ES-I3 (cell line): ENCODE results near the gene SSH3.

Source experiments
- H3K36me3 ChIP-seq: 2 replicates; pipeline ENCODE4 v1.6.1; 2013; ENCODE audit warnings: mild to moderate bottlenecking, low read length, control low read depth, moderate library complexity; ENCODE audit not compliant: insufficient read depth
- H3K4me1 ChIP-seq: 2 replicates; pipeline ENCODE4 v1.6.1; 2013; ENCODE audit warnings: mild to moderate bottlenecking, control low read depth, low read length; ENCODE audit not compliant: insufficient read depth
- H3K9ac ChIP-seq: 2 replicates; pipeline ENCODE4 v1.6.1; 2013; ENCODE audit warnings: low read depth, mild to moderate bottlenecking, low read length, moderate library complexity
- H3K9me3 ChIP-seq: 2 replicates; pipeline ENCODE4 v1.6.1; 2013; ENCODE audit warnings: mild to moderate bottlenecking, low read length, moderate library complexity; ENCODE audit not compliant: control insufficient read depth, insufficient read depth

SSH3 gene

DNA sequence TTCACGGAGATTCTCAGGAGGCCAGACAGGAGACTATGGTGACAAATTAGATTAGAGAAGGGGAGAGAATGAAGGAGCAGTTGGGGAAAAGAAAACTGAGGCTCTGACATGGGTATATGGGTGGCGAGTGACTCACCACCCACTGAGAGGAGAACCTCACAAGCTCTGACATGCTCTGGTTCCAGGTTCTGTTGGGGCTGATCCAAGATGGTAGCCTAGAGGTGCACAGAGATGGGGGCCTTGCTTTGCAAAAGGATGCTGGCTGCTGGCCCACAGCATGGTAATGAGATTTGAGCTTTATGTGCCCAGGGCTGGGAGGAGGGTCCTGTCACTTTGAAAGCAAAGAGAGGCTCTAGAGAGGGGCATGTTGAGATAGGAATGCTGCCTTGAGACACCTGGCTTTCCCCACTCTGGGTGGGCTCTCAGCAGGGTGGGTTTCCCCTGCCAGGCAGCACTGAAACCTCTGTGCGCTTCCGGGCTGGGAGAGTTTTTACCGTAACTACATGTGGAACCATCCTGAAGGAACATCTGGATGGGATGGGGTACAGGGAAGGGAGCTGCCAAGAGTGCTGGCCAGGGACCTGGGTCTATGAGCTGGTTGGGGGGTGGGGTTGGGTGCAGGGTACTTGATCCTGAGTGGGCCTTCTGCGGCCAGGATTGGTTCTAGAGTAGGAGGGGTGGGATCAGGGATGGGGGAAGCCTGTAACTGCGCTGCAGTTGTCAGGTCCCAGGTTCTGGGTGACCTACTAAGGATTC lies 38.3 kb upstream of the SSH3 start:
- Histone ChIP-seq H3K9ac (no peak overlapping the region), H3K4me1 (peaks cover 6% of the 10 kb centered on the region), H3K9me3 (no peaks in the 10 kb centered on the region), H3K36me3 (no peaks in the 10 kb centered on the region)

DNA sequence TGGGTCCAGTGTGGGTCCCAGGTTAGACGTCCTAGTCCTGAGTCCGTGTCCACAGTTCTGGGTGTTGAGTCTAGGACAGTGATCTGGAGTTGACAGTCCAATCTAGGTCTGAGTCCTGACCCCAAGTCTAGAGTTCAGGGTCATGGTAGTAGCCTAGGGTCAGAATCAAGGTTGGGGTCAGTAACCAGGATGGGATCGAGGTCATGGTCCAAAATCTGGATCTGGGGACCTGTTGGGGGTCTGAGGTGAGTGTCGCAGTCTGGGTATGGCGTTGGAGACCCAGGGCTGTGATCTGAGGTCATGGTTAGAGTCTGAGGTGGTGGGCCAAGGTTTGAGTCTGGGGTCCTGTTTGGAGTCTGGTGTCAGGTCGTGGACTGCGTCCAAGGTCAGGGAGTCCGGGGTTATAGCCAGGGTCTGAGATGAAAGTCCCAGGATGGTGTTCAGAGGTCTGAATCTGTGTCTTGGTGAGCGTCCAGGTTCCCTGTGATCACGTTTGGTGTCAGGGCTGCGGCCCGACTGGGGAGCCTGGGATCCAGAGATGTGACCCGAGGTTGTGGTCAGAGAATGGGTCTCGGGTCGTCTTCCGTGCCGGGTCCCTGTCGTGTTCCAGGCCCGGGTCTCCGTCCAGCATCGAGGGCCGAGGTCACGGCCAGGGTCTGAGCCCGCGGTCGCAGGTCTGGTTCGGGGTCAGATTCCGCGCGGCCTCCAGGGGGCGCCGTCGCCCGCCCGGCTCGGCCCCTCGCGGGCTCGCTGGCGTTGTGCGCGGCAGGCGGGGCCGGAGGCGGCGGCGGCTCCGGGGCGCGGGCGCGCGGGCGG lies 37.5 kb upstream of the SSH3 start:
- Histone ChIP-seq H3K9ac (peak overlapping the region; percentile 21; the same call in 1 of the 2 replicates), H3K9me3 (no peaks in the 10 kb centered on the region), H3K36me3 (no peaks in the 10 kb centered on the region), H3K4me1 (peaks cover 10% of the 10 kb centered on the region)

DNA sequence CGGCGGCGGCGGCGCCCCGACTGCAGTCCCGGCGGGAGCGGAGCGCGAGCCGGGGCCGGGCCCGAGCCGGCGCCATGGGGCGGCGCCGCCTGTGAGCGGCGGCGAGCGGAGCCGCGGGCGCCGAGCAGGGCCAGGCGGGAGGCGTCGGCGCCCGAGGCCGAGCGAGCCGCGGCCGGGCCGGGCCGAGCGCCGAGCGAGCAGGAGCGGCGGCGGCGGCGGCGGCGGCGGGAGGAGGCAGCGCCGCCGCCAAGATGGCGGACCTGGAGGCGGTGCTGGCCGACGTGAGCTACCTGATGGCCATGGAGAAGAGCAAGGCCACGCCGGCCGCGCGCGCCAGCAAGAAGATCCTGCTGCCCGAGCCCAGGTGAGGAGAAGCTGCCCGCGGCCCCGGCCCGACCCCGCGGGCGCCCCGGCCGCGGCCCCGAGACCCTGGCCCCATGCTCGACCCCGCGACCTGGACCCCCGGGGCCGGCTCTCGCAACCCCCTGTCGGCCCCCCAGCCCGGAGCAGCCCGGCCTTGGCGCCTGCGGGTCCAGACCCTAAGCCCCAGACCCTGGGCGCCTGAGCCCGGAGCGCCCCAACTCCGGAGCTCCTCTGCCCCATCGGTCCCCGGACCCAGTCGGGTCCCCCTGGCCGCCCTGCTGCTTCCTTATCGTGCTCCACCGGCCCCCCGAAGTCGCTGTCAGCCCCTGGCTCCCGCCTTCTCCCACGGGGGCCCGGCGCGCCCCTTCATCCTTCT lies 36.7 kb upstream of the SSH3 start, which contains the start of gene GRK2:
GRK2 (plus strand) TSS at position 25 of the 739 bp plus-strand sequence; CDS start at position 252, 227 bp downstream.
- Histone ChIP-seq H3K4me1 (peaks cover 17% of the 10 kb centered on the region), H3K9me3 (no peaks in the 10 kb centered on the region), H3K9ac (peak within 1 kb of the TSS; percentile 52), H3K36me3 (no peaks in the 10 kb centered on the region)

DNA sequence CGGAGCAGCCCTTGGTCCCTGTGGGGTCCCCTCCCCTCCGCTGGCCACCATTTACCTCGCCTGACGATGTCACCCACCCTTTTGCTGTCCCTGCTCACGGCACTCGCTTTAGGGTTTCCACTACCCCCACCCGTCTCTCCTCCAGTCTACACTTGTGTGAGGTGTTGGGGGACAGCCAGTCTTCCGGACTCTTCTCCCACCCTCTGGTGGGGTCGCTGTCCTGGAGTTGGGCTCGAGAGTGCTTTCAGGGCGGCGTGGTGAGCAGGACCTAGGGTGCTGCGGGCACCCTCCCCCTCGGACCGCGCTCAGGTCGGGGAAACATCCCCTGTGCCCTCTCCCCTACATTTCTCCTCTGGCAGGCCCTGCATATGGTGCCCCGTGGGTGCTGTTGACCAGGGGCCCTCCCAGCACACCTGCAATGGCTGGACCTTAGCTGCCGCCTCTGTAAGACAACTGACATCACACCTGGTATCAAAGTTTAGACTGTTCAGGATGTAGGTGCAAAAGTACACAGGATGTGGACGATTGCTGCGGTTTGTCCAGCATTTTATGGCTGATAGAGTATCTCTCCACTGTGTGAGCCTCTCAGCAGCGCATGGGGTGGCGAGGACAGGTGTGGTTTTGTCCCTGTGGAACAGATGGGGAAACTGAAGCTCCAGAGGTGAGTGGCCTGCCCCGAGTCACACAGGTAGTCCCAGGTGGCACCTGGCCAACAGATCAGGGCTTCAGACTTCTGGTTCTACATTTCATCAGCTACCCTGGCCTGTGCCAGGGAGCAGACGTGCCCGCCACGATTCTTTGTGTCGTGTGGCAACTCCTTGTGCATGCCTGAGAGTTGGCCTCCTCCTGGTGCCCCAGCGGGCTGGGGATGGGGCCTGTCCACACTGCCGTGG lies 35.9 kb upstream of the SSH3 start:
- H3K4me1 ChIP-seq: peaks cover 17% of the 10 kb centered on the region
- H3K9ac ChIP-seq: peak overlapping the region; percentile 52
- H3K36me3 ChIP-seq: no peaks in the 10 kb centered on the region
- no peaks in the 10 kb centered on the region for H3K9me3 ChIP-seq

DNA sequence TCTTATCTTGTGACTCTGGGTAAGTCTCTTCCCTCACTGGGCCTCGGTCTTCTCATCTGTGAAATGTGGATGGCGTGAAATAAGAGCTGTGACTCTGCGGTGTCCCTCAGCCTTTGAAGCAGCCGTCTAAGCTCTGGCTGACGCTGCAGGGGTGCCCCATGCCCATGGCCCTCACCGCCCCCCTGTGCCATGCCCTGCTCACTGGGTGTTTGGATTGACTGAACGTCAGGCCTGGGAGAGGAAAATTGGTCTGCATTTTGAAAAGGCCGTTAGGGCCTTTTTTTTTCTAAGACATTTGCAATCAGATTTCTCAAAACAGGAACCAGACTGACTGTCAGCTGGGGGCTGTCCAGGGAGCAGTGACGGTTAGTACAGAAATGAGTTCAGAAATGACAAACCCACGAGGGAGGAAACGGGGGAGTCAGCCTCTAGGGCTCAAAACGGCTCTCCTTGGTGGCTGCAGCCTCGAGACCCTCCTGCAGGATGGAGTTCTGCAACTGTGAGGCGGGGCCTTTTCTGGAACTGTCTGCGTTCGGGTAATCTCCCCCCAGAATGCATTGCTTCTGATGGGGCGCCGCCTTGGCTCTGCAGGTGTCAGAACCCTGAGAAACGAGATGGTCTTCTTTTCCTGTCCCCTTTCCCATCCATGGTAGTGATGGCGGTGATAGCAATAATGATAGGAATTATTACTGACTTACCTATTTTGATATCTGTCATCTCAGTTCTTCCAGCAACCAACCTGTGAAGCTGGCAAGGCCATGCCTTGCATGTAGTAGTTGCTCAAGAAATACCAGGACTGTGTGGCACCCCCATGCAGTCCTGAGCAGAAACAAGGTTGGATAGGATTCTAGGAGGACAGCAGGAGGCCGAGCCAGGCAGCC lies 35.0 kb upstream of the SSH3 start:
- Histone ChIP-seq H3K9ac (no peak overlapping the region), H3K36me3 (no peaks in the 10 kb centered on the region), H3K4me1 (peaks cover 17% of the 10 kb centered on the region), H3K9me3 (no peaks in the 10 kb centered on the region)

DNA sequence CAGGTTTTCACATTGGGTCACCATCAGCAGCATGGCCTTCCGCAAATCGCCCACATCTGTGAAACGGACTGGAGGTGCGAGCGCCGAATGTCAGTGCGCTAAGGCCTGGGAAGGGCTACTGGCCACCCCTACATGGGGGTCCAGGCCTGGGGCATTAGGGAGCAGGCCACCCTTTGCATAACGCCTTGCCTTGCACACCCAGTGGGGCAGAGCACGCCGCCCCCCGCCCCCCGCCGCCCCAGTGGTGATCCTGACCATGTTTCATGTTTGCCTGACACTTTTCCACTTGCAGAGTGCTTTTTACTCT lies 34.4 kb upstream of the SSH3 start:
- H3K36me3 ChIP-seq: no peaks in the 10 kb centered on the region
- H3K9ac ChIP-seq: no peak overlapping the region

DNA sequence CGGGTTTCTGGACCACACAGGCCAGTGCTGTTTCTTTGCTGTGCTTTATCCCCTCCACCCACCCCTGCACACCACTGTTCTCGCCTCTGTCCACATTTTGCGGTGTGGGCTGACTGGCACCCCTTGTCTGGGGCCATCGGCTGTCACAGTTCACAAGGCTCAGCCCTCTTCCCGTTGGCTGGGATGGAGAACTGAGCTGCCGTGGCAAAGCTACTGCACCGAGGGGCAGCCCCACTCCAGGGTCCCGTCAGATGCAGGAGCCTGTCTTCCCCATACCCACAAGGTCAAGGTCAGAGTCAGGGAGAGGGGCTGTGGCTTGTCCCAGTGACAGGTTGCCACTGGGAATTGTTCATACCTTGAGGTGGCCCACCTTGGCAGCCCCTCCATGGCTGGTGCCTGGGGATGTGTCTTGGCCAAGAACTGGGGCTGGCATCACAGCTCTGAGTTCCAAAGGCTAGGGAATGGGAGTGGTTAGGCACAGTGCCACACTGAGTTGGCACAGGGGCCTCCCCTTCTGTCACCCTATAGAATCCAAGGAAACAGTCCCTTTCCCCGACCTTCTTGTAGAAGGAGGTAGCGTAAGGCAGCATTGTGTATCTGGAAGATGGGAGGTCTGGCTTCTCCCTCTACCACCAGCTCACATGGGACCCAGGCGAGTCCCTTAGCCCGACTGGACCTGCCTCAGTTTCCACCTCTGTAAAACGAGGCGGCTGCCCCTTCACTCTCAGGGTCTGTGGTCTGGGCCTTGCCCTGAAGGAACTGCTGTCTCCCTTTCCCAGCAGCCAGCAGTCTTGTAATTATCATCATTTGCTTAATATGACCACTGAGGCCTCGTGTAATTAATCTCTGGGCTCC lies 33.7 kb upstream of the SSH3 start:
- Histone ChIP-seq H3K9me3 (no peaks in the 10 kb centered on the region), H3K4me1 (peaks cover 17% of the 10 kb centered on the region), H3K9ac (peak overlapping the region; percentile 17), H3K36me3 (no peaks in the 10 kb centered on the region)

More for the DNA sequence above, 34.4 kb upstream of the SSH3 start:
- Histone ChIP-seq H3K4me1 (peaks cover 17% of the 10 kb centered on the region), H3K9me3 (no peaks in the 10 kb centered on the region)

DNA sequence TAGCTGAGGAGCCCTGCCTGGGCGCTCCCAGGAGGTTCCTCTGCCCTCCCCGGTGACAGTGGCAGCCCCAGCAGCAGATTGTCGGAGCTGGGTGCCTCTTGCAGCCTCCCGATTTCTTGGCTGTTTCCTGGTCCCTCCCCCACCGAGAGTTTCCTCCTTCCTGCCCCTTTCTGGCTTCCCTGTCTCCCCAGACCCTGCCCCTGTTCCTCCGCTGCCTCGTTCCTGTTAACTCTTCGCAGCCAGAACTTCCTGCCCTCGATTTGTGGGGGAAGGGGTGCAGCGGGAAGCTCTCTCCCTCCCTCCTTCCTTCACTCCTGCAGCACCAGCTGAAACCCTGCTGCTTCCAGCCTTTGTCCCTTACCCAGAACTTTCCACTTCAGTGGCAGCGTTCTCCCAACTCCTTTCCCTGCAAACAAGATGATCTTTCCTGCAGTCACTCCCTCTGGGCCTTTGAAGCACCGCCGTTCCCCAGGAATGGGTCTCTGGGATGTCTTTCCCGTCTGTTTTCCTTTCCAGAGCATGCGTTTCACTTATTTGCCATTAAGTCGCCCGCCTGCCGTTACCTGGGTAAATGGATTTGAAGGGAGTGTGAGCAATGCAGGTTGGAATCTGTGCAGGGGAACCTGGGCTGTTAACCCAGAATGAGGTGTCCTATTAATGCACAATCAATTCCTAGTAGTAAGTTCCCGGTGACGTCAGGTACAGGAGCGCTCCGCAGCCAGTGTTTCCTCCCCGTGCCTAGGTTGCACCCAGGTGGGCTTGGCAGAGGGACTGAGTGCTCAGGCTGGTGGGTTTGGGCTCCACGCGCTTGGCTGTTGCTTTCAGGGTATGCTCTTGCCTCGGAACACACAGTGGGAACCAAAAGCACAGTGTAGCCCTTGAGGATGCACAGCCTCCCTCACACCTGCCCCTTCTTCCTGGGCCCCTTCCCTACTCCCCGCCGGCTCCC lies 32.8 kb upstream of the SSH3 start:
- Histone ChIP-seq H3K36me3 (no peaks in the 10 kb centered on the region), H3K4me1 (peaks cover 17% of the 10 kb centered on the region), H3K9ac (peak overlapping the region; percentile 17), H3K9me3 (no peaks in the 10 kb centered on the region)

DNA sequence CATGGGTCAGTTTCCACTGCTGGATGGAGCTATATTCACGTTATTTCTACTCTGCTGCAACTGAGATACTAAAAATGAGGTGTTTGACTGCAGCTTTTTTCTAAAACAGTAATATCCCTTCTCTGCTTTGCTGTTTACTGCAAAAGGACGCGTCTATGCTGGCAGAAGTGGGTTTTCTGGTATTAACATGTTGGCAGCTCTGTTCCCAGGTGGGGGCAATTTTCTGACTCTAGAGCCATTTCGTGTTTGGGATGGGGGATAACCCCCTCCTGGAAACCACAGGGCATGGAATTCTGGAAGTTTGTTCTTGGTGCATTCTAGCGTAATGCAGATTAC lies 32.2 kb upstream of the SSH3 start:
- no peak overlapping the region for H3K9ac ChIP-seq
- no peaks in the 10 kb centered on the region for H3K36me3 ChIP-seq
- no peaks in the 10 kb centered on the region for H3K9me3 ChIP-seq
- H3K4me1 ChIP-seq: peaks cover 19% of the 10 kb centered on the region

DNA sequence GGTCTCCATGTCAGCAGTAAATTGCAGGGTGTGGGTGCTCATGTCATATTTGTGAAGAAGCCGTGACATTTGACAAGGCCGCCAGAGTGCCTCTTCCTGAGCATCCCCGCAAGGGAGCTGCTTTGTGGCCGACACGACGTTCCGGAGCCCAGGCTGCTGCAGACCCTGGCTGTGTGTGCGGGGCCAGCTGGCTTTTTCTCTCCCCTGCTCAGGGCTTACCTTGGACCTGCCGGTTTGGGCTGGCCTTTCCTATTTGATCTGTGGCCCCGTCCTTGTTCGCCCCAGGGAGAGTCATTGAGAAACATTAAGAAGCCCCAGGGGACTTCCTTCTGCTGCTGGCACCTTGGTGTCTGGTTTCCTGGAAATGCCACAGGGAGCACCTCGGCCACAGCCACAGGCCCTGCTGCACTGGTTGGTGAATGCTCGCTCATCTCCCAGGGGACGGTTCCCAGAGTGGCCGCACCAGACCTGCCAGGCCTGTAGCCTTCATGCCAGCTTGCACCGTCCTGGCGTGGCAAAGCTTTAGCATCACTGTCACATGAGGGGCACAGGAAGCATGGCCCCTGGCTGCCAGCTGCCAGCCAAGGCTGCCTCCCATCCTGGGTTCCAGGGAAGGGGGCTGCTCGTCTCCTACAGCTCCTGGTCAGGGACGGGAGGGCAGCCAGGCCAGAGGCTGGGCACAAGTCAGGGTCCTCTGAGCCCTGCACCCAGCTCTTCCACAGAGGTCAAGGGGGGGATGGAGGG lies 31.6 kb upstream of the SSH3 start:
- Histone ChIP-seq H3K9ac (no peak overlapping the region), H3K4me1 (peaks cover 23% of the 10 kb centered on the region), H3K9me3 (no peaks in the 10 kb centered on the region), H3K36me3 (no peaks in the 10 kb centered on the region)
